ENCODE measurements around the gene TBCD. TPM values are rescaled to one million over a fixed set of nuclear protein-coding genes. Genes with fewer than 3 reads are reported as not detected.
A peak's percentile ranks its signal among the peaks of the same experiment; 100 is the strongest.
"Not testable (repeated sequence)": the region's sequence is repeated elsewhere in the genome, so short reads cannot be mapped to it uniquely, and the experiment has no call there.

TBCD gene
- total RNA-seq, 1 donor from 2014 or later: 50.9 TPM

DNA sequence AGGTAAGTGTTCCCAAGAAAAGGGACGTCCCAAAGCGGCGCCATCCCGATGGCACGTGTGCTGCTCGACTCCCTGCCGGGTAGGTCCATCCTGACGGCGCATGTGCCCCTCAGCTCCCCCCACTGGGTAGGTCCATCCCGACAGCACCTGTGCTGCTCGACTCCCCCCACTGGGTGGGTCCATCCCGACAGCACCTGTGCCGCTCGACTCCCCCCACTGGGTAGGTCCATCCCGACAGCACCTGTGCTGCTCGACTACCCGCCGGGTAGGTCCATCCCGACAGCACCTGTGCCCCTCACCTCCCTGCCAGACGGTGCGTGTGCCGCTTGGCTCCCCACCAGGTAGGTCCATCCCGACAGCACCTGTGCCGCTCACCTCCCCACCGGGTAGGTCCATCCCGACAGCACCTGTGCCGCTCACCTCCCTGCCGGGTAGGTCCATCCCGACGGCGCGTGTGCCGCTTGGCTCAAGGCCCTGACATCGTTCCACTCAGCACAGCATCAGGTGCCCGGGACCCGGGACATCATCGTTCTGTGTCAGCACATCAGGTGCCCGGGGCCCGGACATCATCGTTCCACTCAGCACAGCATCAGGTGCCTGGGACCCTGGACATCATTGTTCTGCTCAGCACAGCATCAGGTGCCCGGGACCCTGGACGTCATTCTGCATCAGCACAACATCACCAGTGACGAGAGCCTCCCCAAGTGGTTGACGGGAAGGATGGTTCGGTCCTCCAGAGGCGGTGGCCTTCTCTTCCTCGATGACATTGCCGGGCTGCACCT lies 22.2 kb upstream of the TBCD start:
- no peak for DNase-seq

GRCh38 chr17:82732118-82732743 lies 19.6 kb upstream of the TBCD start:
- no peak for DNase-seq

- DNase-seq: peak; percentile 73
Observed at GRCh38 chr17:82734987-82735866, 16.6 kb upstream of the TBCD start, which contains the start of gene FN3K. FN3K (plus strand) TSS chr17:82735615; CDS start chr17:82735637, 22 bp downstream.

GRCh38 chr17:82736511-82737185 lies 15.2 kb upstream of the TBCD start:
- no peak for DNase-seq

- DNase-seq: no peak
Observed at GRCh38 chr17:82737967-82738877, 13.6 kb upstream of the TBCD start.

DNA sequence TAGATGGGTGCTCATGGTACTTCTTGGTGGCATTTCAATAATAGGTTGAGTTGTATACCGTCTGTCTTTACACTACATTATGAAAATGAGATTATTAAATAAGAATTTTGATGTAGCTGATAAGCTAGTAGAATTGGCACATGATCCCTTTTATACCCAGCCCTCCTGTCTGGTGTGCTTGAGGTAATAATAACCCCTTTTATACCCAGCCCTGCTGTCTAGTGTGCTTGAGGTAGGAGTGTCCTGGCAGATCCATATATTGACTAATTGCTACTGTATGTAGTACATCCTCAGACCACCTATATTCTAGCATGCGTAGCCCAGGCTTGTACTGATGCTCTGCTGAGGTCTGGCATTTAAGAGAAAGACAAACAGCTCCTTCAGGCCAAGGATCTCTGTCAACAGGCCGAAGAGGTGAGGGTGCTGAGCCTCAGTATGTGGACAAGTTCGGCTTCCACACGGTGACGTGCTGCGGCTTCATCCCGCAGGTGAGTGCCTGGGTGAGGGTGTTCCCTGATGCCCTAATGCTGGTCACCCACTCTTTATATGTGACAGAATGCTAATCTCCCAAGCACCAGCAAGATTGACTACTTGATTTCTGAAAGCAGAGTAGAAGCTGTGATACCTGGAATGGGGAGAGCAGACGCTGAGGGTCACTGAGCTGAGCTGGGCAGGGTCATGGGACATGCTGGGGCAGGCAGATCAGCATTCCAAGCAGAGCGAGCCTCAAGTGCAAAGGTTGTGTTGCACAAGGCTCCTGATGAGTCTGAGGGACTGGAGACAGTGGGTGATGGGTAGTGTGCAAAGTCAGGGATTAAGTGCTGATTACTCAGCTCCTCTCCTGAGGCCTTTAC lies 10.7 kb upstream of the TBCD start:
- peak; percentile 18 for DNase-seq

- DNase-seq: no peak
Observed at GRCh38 chr17:82743344-82744219, 8.3 kb upstream of the TBCD start.

DNA sequence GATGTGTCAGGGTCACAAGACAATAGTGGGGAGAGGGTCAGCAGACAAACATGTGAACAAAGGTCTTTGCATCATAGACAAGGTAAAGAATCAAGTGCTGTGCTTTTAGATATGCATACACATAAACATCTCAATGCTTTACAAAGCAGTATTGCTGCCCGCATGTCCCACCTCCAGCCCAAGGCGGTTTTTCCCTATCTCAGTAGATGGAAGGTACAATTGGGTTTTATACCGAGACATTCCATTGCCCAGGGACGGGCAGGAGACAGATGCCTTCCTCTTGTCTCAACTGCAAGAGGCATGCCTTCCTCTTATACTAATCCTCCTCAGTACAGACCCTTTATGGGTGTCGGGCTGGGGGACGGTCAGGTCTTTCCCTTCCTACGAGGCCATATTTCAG lies 7.1 kb upstream of the TBCD start:
- not testable (repeated sequence) for DNase-seq

DNA sequence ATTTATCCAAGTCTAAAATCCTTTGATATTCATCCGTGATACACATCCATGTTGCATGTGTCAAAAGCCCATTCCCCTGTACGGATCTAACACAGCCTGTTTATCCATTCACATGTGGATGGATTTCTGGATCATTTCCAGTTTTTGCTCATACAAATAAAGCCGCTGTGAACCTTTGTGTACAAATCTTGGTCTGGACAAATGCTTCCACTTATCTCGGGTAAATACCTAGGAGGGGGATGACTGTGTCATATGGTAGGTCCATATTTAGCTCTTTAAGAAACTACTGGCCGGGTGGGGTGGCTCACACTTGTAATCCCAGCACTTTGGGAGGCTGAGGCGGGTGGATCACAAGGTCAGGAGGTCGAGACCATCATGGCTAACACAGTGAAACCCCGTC lies 6.3 kb upstream of the TBCD start:
- DNase-seq: no peak

- no peak for DNase-seq
Observed at GRCh38 chr17:82748756-82749155, 3.1 kb upstream of the TBCD start.

GRCh38 chr17:82750241-82750908 lies 1.5 kb upstream of the TBCD start:
- no peak for DNase-seq

DNA sequence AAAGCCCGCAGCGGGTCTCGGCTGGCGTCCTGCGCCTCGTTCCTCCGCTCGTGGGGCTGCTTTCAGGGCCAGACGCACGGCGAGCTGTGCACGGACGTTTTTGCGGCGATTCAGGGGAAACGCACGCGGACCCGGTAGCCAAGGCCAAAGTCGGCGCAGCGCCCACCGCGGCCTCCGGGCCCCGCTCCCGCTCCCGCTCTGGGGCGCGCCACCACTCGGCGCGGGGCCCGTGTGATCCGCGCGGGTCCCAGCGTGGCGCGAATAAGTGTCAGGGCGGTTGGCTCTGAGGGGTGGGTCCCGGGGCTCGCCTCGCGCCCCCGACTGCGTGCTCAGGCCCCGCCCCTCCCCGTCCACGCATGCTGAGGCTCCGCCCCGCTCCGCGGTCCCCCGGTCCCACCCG lies 694 bp upstream of the TBCD start:
- no peak for DNase-seq

DNA sequence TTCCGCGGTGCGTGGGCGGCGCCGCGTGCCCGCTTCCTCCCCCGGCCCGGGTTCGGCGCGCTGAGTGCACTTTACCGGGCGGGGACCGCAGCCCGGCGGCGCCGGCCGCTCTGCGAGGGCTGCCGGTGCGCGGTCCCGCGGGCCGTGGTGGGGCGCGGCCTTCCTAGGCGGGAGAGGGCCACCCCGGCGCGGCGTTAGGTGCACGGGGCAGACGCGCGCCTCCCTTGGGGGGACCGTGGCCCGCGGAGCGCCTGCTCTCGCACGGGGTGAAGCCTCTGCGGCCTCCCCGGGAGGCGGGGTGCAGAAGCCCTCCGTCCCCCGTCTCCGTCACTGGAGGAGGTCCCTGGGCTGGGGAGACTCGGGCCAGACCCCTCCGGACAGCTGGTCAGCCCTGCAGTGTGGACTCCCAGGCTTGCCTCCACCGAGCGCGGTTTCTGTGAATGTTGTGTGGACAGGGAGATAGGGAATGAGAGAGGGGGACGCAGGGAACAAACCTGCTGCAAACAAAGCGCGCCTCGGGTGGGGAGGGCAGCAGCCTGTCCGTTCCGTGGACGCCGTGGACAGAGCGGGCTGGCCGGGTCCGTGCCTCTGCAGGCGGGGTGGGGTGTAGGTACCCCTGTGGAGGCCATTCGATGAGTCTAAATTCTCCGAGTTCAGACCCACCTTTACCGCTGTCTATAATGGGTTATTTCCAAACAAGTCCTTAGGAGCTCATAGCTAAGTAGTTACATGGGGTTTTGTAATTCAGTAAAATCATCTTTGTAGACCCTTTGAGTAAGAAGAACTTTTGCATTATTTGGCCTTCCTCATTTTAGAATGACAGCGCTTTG lies 721 bp downstream of the TBCD start:
- peak; percentile 52 for DNase-seq

GRCh38 chr17:82753201-82753464 lies 1.3 kb downstream of the TBCD start:
- DNase-seq: no peak

GRCh38 chr17:82754297-82755208 lies 2.7 kb downstream of the TBCD start:
- no peak for DNase-seq

- DNase-seq: no peak
Observed at GRCh38 chr17:82756166-82756565, 4.3 kb downstream of the TBCD start.

- DNase-seq: no peak
Observed at GRCh38 chr17:82765371-82765770, 13.5 kb downstream of the TBCD start.
